KMS-11 (cell line): Measurements from ENCODE around the gene GAS5.
"Not testable (repeated sequence)": the region's sequence is repeated elsewhere in the genome, so short reads cannot be mapped to it uniquely, and the experiment has no call there.

Source experiments
- H2AFZ ChIP-seq: fragments of 200-600 bp; sonication (generic); 2 replicates; pipeline ENCODE4 v1.6.1; 2016; ENCODE audit warnings: antibody characterized with exemption, mixed run types, low read depth
- H3K27ac ChIP-seq: fragments of 200-600 bp; sonication (generic); 2 replicates; pipeline ENCODE4 v1.6.1; 2016; ENCODE audit warnings: mild to moderate bottlenecking, mixed run types
- H3K27me3 ChIP-seq: fragments of 200-600 bp; sonication (generic); 2 replicates; pipeline ENCODE4 v1.6.1; 2017; ENCODE audit warnings: mild to moderate bottlenecking, low read depth, mixed run types, moderate library complexity; ENCODE audit not compliant: insufficient read depth
- H3K36me3 ChIP-seq: fragments of 200-600 bp; sonication (generic); 2 replicates; pipeline ENCODE4 v1.6.1; 2017; ENCODE audit warnings: mild to moderate bottlenecking, mixed run types; ENCODE audit not compliant: insufficient read depth
- H3K4me1 ChIP-seq: fragments of 200-600 bp; sonication (generic); 2 replicates; pipeline ENCODE4 v1.6.1; 2016; ENCODE audit warnings: mild to moderate bottlenecking, low read depth, mixed run types; ENCODE audit not compliant: poor library complexity, severe bottlenecking
- H3K4me2 ChIP-seq: fragments of 200-600 bp; sonication (generic); 2 replicates; pipeline ENCODE4 v1.7.0; 2016; ENCODE audit warnings: mild to moderate bottlenecking, mixed run types
- H3K4me3 ChIP-seq: fragments of 200-600 bp; sonication (generic); IDR thresholded peaks from 2 replicates; pipeline ENCODE4 v1.6.1; 2017; ENCODE audit warnings: low read depth, low read length, mixed read lengths; ENCODE audit not compliant: insufficient read depth
- H3K79me2 ChIP-seq: fragments of 200-600 bp; sonication (generic); 2 replicates; pipeline ENCODE4 v1.6.1; 2016; ENCODE audit warnings: low read depth, mixed run types; ENCODE audit not compliant: insufficient read depth
- H3K9ac ChIP-seq: fragments of 200-600 bp; sonication (generic); 2 replicates; pipeline ENCODE4 v1.6.1; 2016; ENCODE audit warnings: mild to moderate bottlenecking, mixed run types
- H4K20me1 ChIP-seq: fragments of 200-600 bp; sonication (generic); 2 replicates; pipeline ENCODE4 v1.6.1; 2016; ENCODE audit warnings: mild to moderate bottlenecking, mixed run types; ENCODE audit not compliant: insufficient read depth
- TF ChIP-seq, protein P1 (sequence below): fragments of 200-600 bp; sonication (generic); conservative IDR thresholded peaks from 2 replicates; pipeline ENCODE4 v1.6.1; 2017; ENCODE audit warnings: low read depth, mild to moderate bottlenecking, antibody characterized with exemption, low read length, moderate library complexity, mixed read lengths

GAS5 gene

DNA sequence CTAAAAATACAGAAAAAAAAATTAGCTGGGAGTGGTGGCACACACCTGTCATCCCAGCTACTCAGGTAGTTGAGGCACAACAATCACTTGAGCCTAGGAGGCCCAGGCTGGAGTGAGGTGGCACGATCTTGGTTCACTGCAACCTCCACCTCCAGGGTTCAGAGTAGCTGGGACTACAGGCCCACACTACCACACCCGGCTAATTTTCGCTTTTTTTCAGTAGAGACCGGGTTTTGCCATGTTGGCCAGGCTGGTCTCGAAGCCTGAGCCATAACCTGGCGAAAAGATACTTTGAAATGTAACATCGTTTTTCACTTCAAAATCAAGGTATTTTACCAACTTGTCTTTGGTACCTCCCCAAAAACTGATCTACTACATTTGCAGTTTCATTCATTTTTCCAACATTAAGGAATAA lies 6.1 kb downstream of the GAS5 start:
- TF ChIP-seq, protein P1, sequence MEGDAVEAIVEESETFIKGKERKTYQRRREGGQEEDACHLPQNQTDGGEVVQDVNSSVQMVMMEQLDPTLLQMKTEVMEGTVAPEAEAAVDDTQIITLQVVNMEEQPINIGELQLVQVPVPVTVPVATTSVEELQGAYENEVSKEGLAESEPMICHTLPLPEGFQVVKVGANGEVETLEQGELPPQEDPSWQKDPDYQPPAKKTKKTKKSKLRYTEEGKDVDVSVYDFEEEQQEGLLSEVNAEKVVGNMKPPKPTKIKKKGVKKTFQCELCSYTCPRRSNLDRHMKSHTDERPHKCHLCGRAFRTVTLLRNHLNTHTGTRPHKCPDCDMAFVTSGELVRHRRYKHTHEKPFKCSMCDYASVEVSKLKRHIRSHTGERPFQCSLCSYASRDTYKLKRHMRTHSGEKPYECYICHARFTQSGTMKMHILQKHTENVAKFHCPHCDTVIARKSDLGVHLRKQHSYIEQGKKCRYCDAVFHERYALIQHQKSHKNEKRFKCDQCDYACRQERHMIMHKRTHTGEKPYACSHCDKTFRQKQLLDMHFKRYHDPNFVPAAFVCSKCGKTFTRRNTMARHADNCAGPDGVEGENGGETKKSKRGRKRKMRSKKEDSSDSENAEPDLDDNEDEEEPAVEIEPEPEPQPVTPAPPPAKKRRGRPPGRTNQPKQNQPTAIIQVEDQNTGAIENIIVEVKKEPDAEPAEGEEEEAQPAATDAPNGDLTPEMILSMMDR: no peak
- H3K9ac ChIP-seq: no peak overlapping the region
- H3K36me3 ChIP-seq: peaks cover 37% of the 10 kb centered on the region
- H3K4me3 ChIP-seq: no peak overlapping the region
- no peak overlapping the region for H3K4me2 ChIP-seq
- H2AFZ ChIP-seq: no peak overlapping the region
- peaks cover 29% of the 10 kb centered on the region for H3K79me2 ChIP-seq
- peak overlapping the region; percentile 5; the same call in 1 of the 2 replicates for H3K27ac ChIP-seq
- peaks cover 41% of the 10 kb centered on the region for H4K20me1 ChIP-seq
- H3K27me3 ChIP-seq: no peaks in the 10 kb centered on the region
- H3K4me1 ChIP-seq: peaks cover 39% of the 10 kb centered on the region

DNA sequence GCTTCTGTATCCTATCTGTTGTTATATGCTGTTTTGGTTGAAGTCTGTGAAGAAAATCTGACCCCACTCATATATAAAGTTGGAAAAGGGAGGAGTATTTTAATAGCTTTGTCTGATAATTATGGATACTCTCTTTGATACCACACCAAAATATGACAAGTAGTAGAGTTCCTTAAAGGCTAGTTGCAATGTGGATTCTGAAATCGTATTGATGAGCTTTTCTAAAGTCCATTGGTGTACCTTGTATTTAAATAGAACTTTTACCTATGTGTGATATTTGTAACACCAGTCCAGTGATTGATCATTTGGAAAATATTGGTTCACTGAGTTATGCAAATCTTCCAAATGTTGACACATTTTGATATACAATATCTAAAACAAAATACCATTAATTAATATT lies 7.7 kb downstream of the GAS5 start:
- Histone ChIP-seq H3K27ac (peak overlapping the region; percentile 8; the same call in 1 of the 2 replicates), H2AFZ (no peak overlapping the region), H3K27me3 (no peaks in the 10 kb centered on the region), H3K4me1 (peaks cover 23% of the 10 kb centered on the region), H4K20me1 (peaks cover 25% of the 10 kb centered on the region), H3K4me3 (no peak overlapping the region), H3K36me3 (peaks cover 20% of the 10 kb centered on the region), H3K79me2 (peaks cover 13% of the 10 kb centered on the region), H3K4me2 (no peak overlapping the region), H3K9ac (no peak overlapping the region)
- TF ChIP-seq, protein P1: no peak

DNA sequence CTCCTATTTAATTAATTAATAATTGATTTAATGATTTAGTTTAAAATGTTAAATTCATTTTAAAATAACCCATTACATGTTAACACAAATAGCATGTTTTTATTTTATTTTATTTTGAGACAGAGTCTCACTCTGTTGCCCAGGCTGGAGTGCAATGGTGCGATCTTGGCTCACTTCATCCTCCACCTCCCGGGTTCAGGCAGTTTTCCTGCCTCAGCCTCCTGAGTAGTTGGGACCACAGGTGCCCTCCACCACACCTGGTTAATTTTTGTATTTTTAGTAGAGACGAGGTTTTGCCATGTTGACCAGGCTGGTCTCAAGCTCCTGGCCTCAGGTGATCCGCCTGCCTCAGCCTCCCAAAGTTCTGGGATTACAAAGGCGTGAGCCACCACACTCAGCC lies 8.2 kb downstream of the GAS5 start:
- Histone ChIP-seq H3K4me1 (peaks cover 18% of the 10 kb centered on the region), H3K36me3 (peaks cover 17% of the 10 kb centered on the region), H4K20me1 (peaks cover 19% of the 10 kb centered on the region)
- not testable (repeated sequence) for H3K4me3 ChIP-seq, H3K27ac ChIP-seq, H3K27me3 ChIP-seq, H2AFZ ChIP-seq, H3K4me2 ChIP-seq, H3K9ac ChIP-seq, H3K79me2 ChIP-seq

DNA sequence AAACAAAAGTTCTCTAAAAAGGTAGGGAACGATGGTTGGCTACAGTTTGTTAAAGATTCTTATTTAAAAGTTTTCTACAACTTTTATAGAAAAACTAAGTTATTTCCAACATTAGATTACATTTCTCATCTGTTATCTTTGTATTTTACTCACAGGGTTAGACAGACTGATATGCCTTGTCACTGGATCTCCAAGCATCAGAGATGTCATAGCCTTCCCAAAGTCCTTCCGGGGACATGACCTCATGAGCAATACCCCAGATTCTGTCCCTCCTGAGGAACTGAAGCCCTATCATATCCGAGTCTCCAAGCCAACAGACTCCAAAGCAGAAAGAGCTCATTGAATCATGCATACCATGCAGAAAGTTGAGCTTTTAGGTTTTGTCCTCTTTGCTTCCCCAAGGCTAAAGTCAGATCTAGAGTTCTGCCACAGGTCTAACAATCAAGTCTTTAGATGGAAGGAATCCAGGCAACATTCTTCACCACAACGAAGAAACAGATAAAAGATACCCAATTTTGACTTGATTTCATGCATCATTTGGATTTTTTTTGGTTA lies 10.3 kb downstream of the GAS5 start:
- no peak overlapping the region for H3K27ac ChIP-seq
- H3K4me2 ChIP-seq: no peak overlapping the region
- peaks cover 3% of the 10 kb centered on the region; the same call in 1 of the 2 replicates for H3K36me3 ChIP-seq
- H2AFZ ChIP-seq: no peak overlapping the region
- no peaks in the 10 kb centered on the region for H3K79me2 ChIP-seq
- H3K27me3 ChIP-seq: no peaks in the 10 kb centered on the region
- TF ChIP-seq, protein P1: no peak
- H4K20me1 ChIP-seq: no peaks in the 10 kb centered on the region
- no peak overlapping the region for H3K9ac ChIP-seq
- no peaks in the 10 kb centered on the region for H3K4me1 ChIP-seq
- no peak overlapping the region for H3K4me3 ChIP-seq

DNA sequence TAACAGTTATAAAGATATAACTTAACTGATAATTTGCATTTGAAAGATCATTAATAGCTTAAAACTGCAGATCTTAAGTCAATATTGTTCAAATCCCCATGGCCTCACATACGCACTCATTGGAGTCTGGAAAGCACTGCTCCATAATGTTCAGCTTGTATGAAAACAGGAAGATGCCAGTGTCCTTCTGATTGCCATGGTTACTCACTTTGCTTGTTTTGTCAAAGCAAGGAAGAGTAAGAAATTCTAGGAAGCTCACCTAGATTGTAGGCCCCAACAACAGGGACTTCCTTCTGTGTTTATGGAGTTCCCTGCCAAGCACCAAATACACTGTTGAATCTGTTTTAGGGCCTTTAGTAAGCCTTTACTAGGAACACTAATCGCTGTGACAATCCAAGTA lies 10.9 kb downstream of the GAS5 start:
- Histone ChIP-seq H3K4me3 (no peak overlapping the region), H3K79me2 (no peaks in the 10 kb centered on the region), H2AFZ (no peak overlapping the region), H3K9ac (no peak overlapping the region), H4K20me1 (no peaks in the 10 kb centered on the region), H3K4me1 (no peaks in the 10 kb centered on the region), H3K27ac (no peak overlapping the region), H3K27me3 (no peaks in the 10 kb centered on the region), H3K4me2 (no peak overlapping the region), H3K36me3 (peaks cover 3% of the 10 kb centered on the region; the same call in 1 of the 2 replicates)
- TF ChIP-seq, protein P1: no peak
